HPDE6-E6E7 (cell line): Measurements from ENCODE around the gene PNPO.

ENCODE experiments used
- DNase-seq: peaks from one replicate; pipeline ENCODE4 v3.0.0; 2011; ENCODE audit warnings: missing footprints; ENCODE audit errors: extremely low spot score

Gene PNPO

DNA sequence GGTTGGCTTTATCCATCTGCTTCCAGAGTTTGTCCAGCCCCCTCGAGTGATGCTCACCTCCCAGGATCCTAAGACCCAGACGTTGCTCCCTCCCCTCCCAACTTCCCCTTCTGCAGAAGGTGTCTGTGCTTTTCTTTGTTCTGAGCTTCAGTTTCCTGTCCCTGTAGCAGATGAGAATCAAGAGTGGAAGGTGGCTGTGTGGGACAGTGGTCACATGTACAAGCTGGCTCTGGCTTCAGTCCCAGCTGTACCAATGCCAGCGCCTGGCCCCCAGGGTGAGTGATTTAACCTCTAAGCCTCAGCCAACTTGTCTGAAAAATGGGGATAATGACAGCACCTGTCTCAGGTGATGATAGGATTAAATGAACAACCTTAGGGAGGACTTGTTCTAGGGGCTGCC, 8.6 kb downstream of the PNPO start:
- no peak for DNase-seq

GRCh38 chr17:47950448-47950847, 9.1 kb downstream of the PNPO start:
- DNase-seq, result no peak

GRCh38 chr17:47952171-47953021, 11.0 kb downstream of the PNPO start:
- DNase-seq, result no peak

GRCh38 chr17:47953909-47954308, 12.5 kb downstream of the PNPO start:
- DNase-seq, result no peak

- DNase-seq, result no peak
Observed at GRCh38 chr17:47955497-47956461, 14.4 kb downstream of the PNPO start.

DNA sequence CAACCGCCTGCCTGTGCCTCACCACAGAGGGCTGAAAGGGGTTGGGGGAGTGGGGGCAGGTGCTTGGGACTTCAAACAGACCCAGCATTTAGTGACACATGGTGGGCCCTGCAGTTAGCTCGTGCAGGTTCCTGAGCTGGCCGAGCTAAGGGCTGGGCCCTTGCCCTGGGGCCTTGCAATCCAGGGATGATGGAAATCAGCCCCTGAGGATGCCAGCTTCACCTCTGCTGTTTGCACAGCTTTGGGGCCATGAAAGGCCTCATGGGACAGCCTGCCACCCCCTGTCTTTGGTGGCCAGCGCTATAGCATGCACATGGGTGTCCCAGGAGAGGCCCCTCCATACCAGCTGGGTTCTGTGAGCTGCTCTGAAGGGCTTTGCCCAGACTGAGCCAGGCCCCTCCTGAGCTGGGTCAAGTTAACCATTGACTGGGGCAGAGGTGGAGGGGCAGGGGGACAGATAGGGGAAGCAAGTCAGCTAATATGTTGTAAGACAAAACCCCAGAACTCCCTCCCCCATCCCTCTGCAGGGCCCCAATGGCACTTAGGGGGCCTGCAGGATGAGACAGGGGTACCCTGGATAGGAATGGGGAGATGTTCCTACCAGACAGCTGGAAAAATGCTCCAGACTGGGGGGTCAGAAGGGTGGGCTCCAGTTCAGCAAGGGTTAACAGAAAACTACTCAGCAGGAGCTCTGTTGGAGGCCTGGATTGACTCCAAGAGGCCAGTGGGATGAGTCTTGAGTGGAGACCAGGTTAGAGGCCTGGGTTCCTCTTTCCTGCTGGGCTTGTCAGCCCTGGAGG, 15.6 kb downstream of the PNPO start:
- DNase-seq, result no peak

GRCh38 chr17:47957591-47958490, 16.5 kb downstream of the PNPO start, which contains the start of gene PRR15L:
TSS of gene PRR15L (minus strand) at chr17:47957883. CDS start at chr17:47953234, 4,649 bp downstream.
- DNase-seq, result no peak

- no peak for DNase-seq
Observed at GRCh38 chr17:47959825-47960655, 18.7 kb downstream of the PNPO start.

- no peak for DNase-seq
Observed at GRCh38 chr17:47961406-47961805, 20.0 kb downstream of the PNPO start.

- DNase-seq, result no peak
Observed at GRCh38 chr17:47962901-47963300, 21.5 kb downstream of the PNPO start.

- no peak for DNase-seq
Observed at GRCh38 chr17:47964856-47965255, 23.5 kb downstream of the PNPO start.

DNA sequence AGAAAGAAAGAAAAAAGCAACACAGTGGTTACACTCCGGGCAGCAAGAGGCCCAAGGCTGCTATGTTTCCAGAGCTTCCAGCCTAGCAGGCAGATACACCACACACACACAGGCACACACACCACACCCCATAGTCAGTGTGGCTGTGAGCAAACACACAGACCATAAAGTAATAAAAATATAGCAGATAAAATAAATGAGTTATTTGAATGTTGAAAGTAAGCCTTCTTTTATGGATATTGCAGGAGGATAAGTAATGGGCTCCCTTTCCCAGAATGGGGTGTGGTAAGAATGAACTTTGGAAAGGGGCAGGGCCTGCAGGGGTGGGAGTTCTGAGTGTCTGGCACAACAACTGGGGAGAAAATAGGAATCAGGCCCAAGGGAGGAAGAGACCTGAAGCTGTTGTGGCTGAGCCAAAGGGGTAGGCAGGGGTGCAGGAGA, 24.7 kb downstream of the PNPO start:
- no peak for DNase-seq

GRCh38 chr17:47967607-47968252, 26.4 kb downstream of the PNPO start:
- DNase-seq, result peak; percentile 60

GRCh38 chr17:47968836-47969235, 27.5 kb downstream of the PNPO start:
- no peak for DNase-seq

- no peak for DNase-seq
Observed at GRCh38 chr17:47969930-47970724, 28.8 kb downstream of the PNPO start.

DNA sequence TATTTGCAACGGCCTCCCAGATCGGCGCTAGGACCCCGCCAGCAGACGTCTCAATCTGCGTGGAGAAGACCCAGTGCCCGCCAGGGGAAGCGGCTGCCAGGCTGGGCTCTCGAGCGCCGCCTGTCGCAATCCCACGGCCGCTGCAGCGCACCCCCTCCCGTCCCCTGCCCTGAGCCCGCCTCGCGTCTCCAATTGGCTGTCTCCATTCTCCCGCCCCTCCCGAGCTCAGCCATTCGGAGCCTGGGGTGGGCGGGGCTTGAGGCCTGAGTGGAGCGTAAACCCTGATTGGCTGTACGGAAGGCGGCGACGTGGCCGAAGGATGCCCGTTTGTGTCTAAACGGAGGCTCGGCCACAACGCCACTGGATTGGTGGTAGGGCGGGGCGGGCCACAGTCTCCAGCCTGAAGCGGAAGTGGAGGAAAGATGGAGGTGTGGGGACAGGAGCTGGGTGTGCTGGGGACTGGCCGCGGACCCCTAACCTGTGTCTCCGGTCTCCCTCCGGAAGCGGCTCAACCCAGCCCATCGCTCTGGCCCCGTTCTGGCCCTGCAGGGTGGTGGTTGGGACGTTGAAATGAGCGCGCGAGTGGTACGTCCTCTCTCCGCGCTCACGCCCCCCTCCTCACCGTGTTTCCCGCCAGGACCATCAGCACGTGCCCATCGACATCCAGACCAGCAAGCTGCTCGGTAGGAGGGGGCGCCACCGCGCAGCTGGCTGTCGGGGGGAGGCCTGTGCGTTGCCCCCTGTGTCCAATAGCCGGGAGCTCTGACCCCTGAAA, 29.5 kb downstream of the PNPO start, which contains the start of gene CDK5RAP3:
CDK5RAP3 (plus strand) TSS at position 389 of the 775 bp plus-strand sequence; CDS start at position 423, 34 bp downstream.
- DNase-seq, result peak; percentile 98

GRCh38 chr17:47973541-47973940, 32.2 kb downstream of the PNPO start:
- no peak for DNase-seq
